B cell (primary cell): ENCODE results near the gene RALBP1. TPM values are rescaled to one million over a fixed set of nuclear protein-coding genes. Genes with fewer than 3 reads are reported as not detected.

Experiments
- ATAC-seq: fragments of 200-7000 bp; cut with Tn5 transposase; one replicate; pipeline ENCODE4 v1.10.0; 2021; ENCODE audit warnings: low read depth, mild to moderate bottlenecking, moderate number of reproducible peaks, moderate library complexity
- CTCF ChIA-PET: fragments of 350-600 bp; sonication (Branson Sonifier 250); formaldehyde crosslinking; loops from one replicate; lab custom pipeline; 2021; ENCODE audit warnings: antibody characterized with exemption, inconsistent platforms; lab: Charles Lee
- POLR2A ChIA-PET: fragments of 350-600 bp; sonication (Branson Sonifier 250); formaldehyde crosslinking; loops from one replicate; lab custom pipeline; 2021; ENCODE audit warnings: antibody characterized with exemption; lab: Charles Lee
- DNase-seq: peaks from one replicate; pipeline ENCODE4 v3.0.0; 2013
- H2AFZ ChIP-seq: 2 replicates; pipeline ENCODE4 v1.6.1; 2012; ENCODE audit warnings: mild to moderate bottlenecking, low read depth, low read length; ENCODE audit not compliant: insufficient read depth, poor library complexity, severe bottlenecking
- H3K27ac ChIP-seq, 2 donors: 1 replicate in 1 of 2; 2 replicates in 1 of 2; pipeline ENCODE4 v1.5.1; 2012 to 2013; ENCODE audit warnings: low read length in 2 of 2, mild to moderate bottlenecking in 2 of 2, moderate library complexity in 1 of 2
- H3K27me3 ChIP-seq, 4 experiments: fragments of 200-600 bp in 1 of 4; sonication (generic) in 1 of 4; replicated peaks in 1 of 4; 1 replicate in 2 of 4; 2 replicates in 2 of 4; pipeline versions ENCODE4 v1.6.1 to v1.7.0; 2013 to 2016; ENCODE audit warnings: low read length in 3 of 4, mild to moderate bottlenecking in 2 of 4, mixed read lengths in 1 of 4, moderate library complexity in 1 of 4; ENCODE audit not compliant: insufficient read depth in 4 of 4, control insufficient read depth in 3 of 4; ENCODE audit errors: control extremely low read depth in 1 of 4
- H3K36me3 ChIP-seq, 2 experiments: replicated peaks in 1 of 2; 1 replicate in 1 of 2; 2 replicates in 1 of 2; pipeline versions ENCODE4 v1.6.1 to v1.7.1; 2013; ENCODE audit warnings: low read length in 1 of 2; ENCODE audit not compliant: insufficient read depth in 2 of 2, control insufficient read depth in 1 of 2; ENCODE audit errors: control extremely low read depth in 1 of 2, extremely low read depth in 1 of 2
- H3K4me1 ChIP-seq, 2 donors: fragments of 200-600 bp in 1 of 2; sonication (generic) in 1 of 2; 1 replicate in 1 of 2; 2 replicates in 1 of 2; pipeline versions ENCODE4 v1.5.1 to v1.6.1; 2013 to 2017; ENCODE audit warnings: low read length in 2 of 2; ENCODE audit not compliant: control insufficient read depth in 2 of 2, insufficient read depth in 2 of 2
- H3K4me2 ChIP-seq: replicated peaks from 2 replicates; pipeline ENCODE3; 2012; ENCODE audit warnings: mild to moderate bottlenecking, low read depth, low read length; ENCODE audit not compliant: poor library complexity, severe bottlenecking
- H3K4me3 ChIP-seq, 5 experiments: fragments of 200-600 bp in 1 of 5; sonication (generic) in 1 of 5; 1 replicate in 3 of 5; 2 replicates in 2 of 5; pipeline versions ENCODE4 v1.5.1 to v1.7.0; 2011 to 2016; ENCODE audit warnings: low read length in 4 of 5, mild to moderate bottlenecking in 4 of 5, low read depth in 2 of 5, control low read depth in 1 of 5, moderate library complexity in 1 of 5; ENCODE audit not compliant: insufficient read depth in 1 of 5; ENCODE audit errors: control extremely low read depth in 1 of 5, extremely low read depth in 1 of 5
- H3K79me2 ChIP-seq: fragments of 200-600 bp; sonication (generic); one replicate; pipeline ENCODE4 v1.6.0; 2016; ENCODE audit warnings: low read length; ENCODE audit not compliant: control insufficient read depth, insufficient read depth
- H3K9ac ChIP-seq: fragments of 200-600 bp; sonication (generic); 2 replicates; pipeline ENCODE4 v1.6.1; 2017; ENCODE audit warnings: mild to moderate bottlenecking, low read length, moderate library complexity
- H3K9me3 ChIP-seq, 3 donors: one replicate each; pipeline versions ENCODE4 v1.6.1 to v1.7.1; 2013; ENCODE audit warnings: low read length in 2 of 3; ENCODE audit not compliant: control insufficient read depth in 2 of 3, insufficient read depth in 1 of 3; ENCODE audit errors: control extremely low read depth in 1 of 3
- H4K20me1 ChIP-seq: 2 replicates; pipeline ENCODE4 v1.6.0; 2012; ENCODE audit warnings: mild to moderate bottlenecking, low read length; ENCODE audit not compliant: insufficient read depth, control insufficient read depth, poor library complexity, severe bottlenecking
- H3K27ac Mint-ChIP-seq: one replicate; pipeline ENCODE4 v1.8.0; 2021; ENCODE audit warnings: mixed read lengths
- H3K27me3 Mint-ChIP-seq: one replicate; pipeline ENCODE4 v1.8.0; 2021; ENCODE audit warnings: mixed read lengths
- H3K4me1 Mint-ChIP-seq: one replicate; pipeline ENCODE4 v1.8.0; 2021; ENCODE audit warnings: mixed read lengths
- H3K4me3 Mint-ChIP-seq: one replicate; pipeline ENCODE4 v1.8.0; 2021; ENCODE audit warnings: mixed read lengths
- H3K9me3 Mint-ChIP-seq: one replicate; pipeline ENCODE4 v1.8.0; 2022; ENCODE audit warnings: mixed read lengths; ENCODE audit not compliant: insufficient read depth
- EZH2 ChIP-seq: IDR thresholded peaks from 2 replicates; pipeline ENCODE4 v1.6.1; 2012; ENCODE audit warnings: borderline replicate concordance, low read depth, mild to moderate bottlenecking, moderate library complexity, low read length; ENCODE audit not compliant: insufficient read depth, poor library complexity, severe bottlenecking
- WGBS: methylation state at CpG from one replicate; pipeline ENCODE4 v1.1.5; 2013; ENCODE audit warnings: missing lambda C conversion rate; ENCODE audit not compliant: insufficient coverage; 5-methylcytosine and 5-hydroxymethylcytosine counted together
- intact Hi-C: fragments of 100-400 bp; cut with micrococcal nuclease; formaldehyde crosslinking; loops from one replicate; pipeline ENCODE4 v1.10.0; 2022
- polyA plus RNA-seq: library from polyadenylated mRNA; depleted of rRNA; stranded (reverse); fragments of >200 nt; gene quantifications from 2 replicates; pipeline ENCODE4 v1.2.3, GENCODE V29; 2012
- total RNA-seq, 2 donors: library from RNA; stranded (reverse); fragments of 120-200 nt in 1 of 2; gene quantifications; 1 replicate in 1 of 2; 2 replicates in 1 of 2; pipeline versions ENCODE4 v1.2.3 to v1.2.4, GENCODE V29; 2013 to 2022
- TF ChIP-seq, protein P1 (sequence below): fragments of 200-600 bp; IDR thresholded peaks from one replicate; pipeline ENCODE4 v1.8.0; 2022; ENCODE audit warnings: antibody characterized with exemption, mild to moderate bottlenecking

RALBP1 gene
- total and polyA plus RNA-seq, 2 donors (not counting 1 experiment from before 2014, with no cell fraction given) = 14.9 to 38.0 TPM

DNA sequence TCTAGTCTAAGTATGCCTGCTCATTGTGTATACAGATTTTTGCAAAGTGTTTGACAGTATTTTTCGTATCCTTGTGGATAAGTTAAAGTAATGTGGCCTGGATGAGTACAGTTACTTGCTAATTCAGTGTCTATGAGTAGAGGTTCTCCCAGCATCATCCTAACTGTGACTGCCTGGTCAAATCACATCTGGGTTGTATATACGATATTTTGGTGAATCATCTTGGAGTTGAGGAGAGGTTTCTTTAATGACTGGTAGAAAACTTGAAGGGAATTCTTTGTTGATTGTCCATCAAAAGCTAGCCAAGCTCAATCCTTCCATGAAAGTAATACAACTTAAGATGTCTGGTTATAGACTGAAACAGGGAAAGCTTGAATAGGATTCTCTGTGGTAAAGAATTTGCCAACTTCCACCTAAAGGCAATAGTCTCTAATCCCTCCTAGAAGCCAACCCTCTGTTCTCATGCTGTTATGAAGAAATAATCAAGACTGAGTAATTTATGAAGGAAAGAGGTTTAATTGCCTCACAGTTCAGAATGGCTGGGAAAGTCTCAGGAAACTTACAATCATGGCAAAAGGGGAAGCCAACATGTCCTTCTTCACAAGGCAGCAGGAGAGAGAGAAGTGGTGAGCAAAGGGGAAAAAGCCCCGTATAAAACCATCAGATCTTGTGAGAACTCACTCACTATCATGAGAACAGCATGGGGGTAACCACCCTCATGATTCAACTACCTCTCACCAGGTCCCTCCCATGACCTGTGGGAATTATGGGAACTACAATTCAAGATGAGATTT, 19.4 kb upstream of the RALBP1 start:
- Histone ChIP-seq H3K9ac (no peak overlapping the region), H3K4me2 (no peak overlapping the region), H4K20me1 (no peaks in the 10 kb centered on the region), H3K4me1 (no peaks in the 10 kb centered on the region), H3K27ac (no peak overlapping the region), H3K4me3 (no peak overlapping the region), H3K27me3 (no peaks in the 10 kb centered on the region), H2AFZ (no peak overlapping the region), H3K36me3 (no peaks in the 10 kb centered on the region), H3K9me3 (peaks cover 0 to 18% (median 8%) of the 10 kb centered on the region in 3 donors), H3K79me2 (no peaks in the 10 kb centered on the region)
- CTCF ChIA-PET = no interaction called here
- Mint-ChIP-seq H3K27ac (no peak overlapping the region), H3K9me3 (peaks cover 12% of the 10 kb centered on the region), H3K4me1 (no peaks in the 10 kb centered on the region), H3K4me3 (no peak overlapping the region), H3K27me3 (peaks cover 15% of the 10 kb centered on the region)
- ATAC-seq (no peak), DNase-seq (no peak)
- intact Hi-C loops = no loop called here
- POLR2A ChIA-PET = no interaction called here
- 100% methylated on average over 1 of the region's 3 CpGs for WGBS
- TF ChIP-seq EZH2 = no peak
- TF ChIP-seq, protein P1, sequence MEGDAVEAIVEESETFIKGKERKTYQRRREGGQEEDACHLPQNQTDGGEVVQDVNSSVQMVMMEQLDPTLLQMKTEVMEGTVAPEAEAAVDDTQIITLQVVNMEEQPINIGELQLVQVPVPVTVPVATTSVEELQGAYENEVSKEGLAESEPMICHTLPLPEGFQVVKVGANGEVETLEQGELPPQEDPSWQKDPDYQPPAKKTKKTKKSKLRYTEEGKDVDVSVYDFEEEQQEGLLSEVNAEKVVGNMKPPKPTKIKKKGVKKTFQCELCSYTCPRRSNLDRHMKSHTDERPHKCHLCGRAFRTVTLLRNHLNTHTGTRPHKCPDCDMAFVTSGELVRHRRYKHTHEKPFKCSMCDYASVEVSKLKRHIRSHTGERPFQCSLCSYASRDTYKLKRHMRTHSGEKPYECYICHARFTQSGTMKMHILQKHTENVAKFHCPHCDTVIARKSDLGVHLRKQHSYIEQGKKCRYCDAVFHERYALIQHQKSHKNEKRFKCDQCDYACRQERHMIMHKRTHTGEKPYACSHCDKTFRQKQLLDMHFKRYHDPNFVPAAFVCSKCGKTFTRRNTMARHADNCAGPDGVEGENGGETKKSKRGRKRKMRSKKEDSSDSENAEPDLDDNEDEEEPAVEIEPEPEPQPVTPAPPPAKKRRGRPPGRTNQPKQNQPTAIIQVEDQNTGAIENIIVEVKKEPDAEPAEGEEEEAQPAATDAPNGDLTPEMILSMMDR = no peak

DNA sequence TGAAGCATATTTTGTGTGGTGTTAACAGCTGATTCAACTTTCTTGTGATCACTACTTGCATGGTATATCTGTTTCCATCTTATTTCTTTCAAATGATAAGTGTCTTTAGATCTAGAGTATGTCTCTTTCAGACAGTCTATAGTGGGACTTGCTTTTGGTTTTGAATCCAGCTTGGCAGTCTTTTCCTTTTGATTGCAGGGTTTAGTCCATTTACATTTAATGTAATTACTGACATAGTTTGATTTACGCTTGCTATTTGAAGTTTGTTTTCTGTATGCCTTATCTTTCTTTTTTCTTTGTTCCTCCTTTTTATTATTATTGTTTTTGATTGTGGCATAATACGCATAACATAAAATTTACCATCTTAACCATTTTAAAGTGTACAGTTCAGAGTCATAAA, 9.2 kb upstream of the RALBP1 start:
- no peaks in the 10 kb centered on the region for H3K4me1 Mint-ChIP-seq

More for the DNA sequence above, 9.2 kb upstream of the RALBP1 start:
- TF ChIP-seq EZH2 = no peak
- TF ChIP-seq, protein P1 = no peak
- no peak for ATAC-seq
- H3K27me3 ChIP-seq = no peaks in the 10 kb centered on the region
- H3K4me1 ChIP-seq = no peaks in the 10 kb centered on the region
- H3K9ac ChIP-seq = no peak overlapping the region
- no peaks in the 10 kb centered on the region for H4K20me1 ChIP-seq
- intact Hi-C loops = no loop called here
- no CpG with 5 or more reads among the region's 2 CpGs for WGBS
- H3K27me3 Mint-ChIP-seq = no peaks in the 10 kb centered on the region
- no peak overlapping the region for H3K4me2 ChIP-seq
- peaks cover 5 to 11% (median 7%) of the 10 kb centered on the region in 3 donors for H3K9me3 ChIP-seq
- no peak for DNase-seq
- ChIA-PET POLR2A (no interaction called here), CTCF (no interaction called here)
- no peak overlapping the region for H2AFZ ChIP-seq
- peaks cover 10% of the 10 kb centered on the region for H3K9me3 Mint-ChIP-seq
- no peak overlapping the region for H3K27ac ChIP-seq
- no peaks in the 10 kb centered on the region for H3K79me2 ChIP-seq
- no peak overlapping the region for H3K27ac Mint-ChIP-seq
- no peak overlapping the region for H3K4me3 Mint-ChIP-seq
- H3K36me3 ChIP-seq = no peaks in the 10 kb centered on the region
- no peak overlapping the region for H3K4me3 ChIP-seq
